Large intestine (tissue), 3 donors: ENCODE measurements around the gene TRMT44. TPM values are rescaled to one million over a fixed set of nuclear protein-coding genes. Genes with fewer than 3 reads are reported as not detected.
A peak's percentile ranks its signal among the peaks of the same experiment; 100 is the strongest.

ENCODE experiments used
- DNase-seq, 2 donors: peaks; one replicate each; pipeline versions ENCODE4 v3.0.0 to v3.0.0-alpha.2; 2013
- H3K27ac ChIP-seq: one replicate; pipeline ENCODE4 v1.5.1; 2013; ENCODE audit warnings: low read length
- H3K27me3 ChIP-seq: 2 replicates; pipeline ENCODE4 v1.6.1; 2013; ENCODE audit warnings: low read length; ENCODE audit not compliant: control insufficient read depth, insufficient read depth
- H3K36me3 ChIP-seq: 2 replicates; pipeline ENCODE4 v1.6.1; 2013; ENCODE audit warnings: low read length; ENCODE audit not compliant: control insufficient read depth, insufficient read depth
- H3K4me1 ChIP-seq: one replicate; pipeline ENCODE4 v1.6.1; 2013; ENCODE audit warnings: low read length; ENCODE audit not compliant: control insufficient read depth, insufficient read depth
- H3K4me3 ChIP-seq: one replicate; pipeline ENCODE4 v1.5.1; 2013; ENCODE audit warnings: low read length
- H3K9me3 ChIP-seq: one replicate; pipeline ENCODE4 v1.6.1; 2013; ENCODE audit warnings: mild to moderate bottlenecking, low read depth, low read length, moderate library complexity; ENCODE audit not compliant: control insufficient read depth
- WGBS: methylation state at CpG from one replicate; pipeline ENCODE4 v1.1.5; 2013; ENCODE audit warnings: low lambda C conversion rate; ENCODE audit not compliant: insufficient coverage; 5-methylcytosine and 5-hydroxymethylcytosine counted together
- polyA plus RNA-seq: library from polyadenylated mRNA; unstranded; fragments of 120-200 nt; gene quantifications from one replicate; pipeline ENCODE4 v1.2.1, GENCODE V29; 2013

Gene TRMT44
- polyA plus RNA-seq, 1 donor: 13.1 TPM

- Histone ChIP-seq H3K4me1 (no peaks in the 10 kb centered on the region), H3K9me3 (no peaks in the 10 kb centered on the region), H3K4me3 (no peak overlapping the region), H3K27me3 (no peaks in the 10 kb centered on the region), H3K27ac (no peak overlapping the region), H3K36me3 (no peaks in the 10 kb centered on the region)
- WGBS: no CpG with 5 or more reads among the region's 7 CpGs
- DNase-seq: no peak
Observed at GRCh38 chr4:8505229-8505628, 64.7 kb downstream of the TRMT44 start.

DNA sequence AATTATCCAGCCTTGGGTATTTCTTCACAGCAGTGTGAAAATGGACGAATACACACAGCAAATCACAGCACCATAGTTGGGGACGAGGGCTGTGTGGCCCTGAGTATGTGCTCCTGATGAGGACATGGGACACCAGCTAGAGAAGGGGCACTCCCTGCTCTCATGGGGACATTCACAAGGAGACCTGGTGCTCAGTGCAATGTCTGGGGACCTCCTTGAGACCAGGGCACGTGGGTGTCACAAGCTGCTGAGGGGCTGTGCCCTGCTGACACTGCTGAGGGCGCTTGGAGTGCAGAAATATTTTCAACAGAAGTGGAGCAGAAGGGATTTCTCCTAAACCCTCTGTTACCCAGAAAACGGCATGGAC is 65.4 kb downstream of the TRMT44 start:
- H3K4me3 ChIP-seq: no peak overlapping the region
- H3K4me1 ChIP-seq: no peaks in the 10 kb centered on the region
- WGBS: no CpG with 5 or more reads among the region's 5 CpGs
- no peaks in the 10 kb centered on the region for H3K27me3 ChIP-seq
- no peak for DNase-seq
- H3K36me3 ChIP-seq: no peaks in the 10 kb centered on the region
- no peak overlapping the region for H3K27ac ChIP-seq
- H3K9me3 ChIP-seq: no peaks in the 10 kb centered on the region

GRCh38 chr4:8506373-8507195 is 66.0 kb downstream of the TRMT44 start:
- H3K4me3 ChIP-seq: no peak overlapping the region
- H3K4me1 ChIP-seq: no peaks in the 10 kb centered on the region
- no peak overlapping the region for H3K27ac ChIP-seq
- no peaks in the 10 kb centered on the region for H3K27me3 ChIP-seq
- peak in 1 of 2 donors; percentile 13 for DNase-seq
- no peaks in the 10 kb centered on the region for H3K36me3 ChIP-seq
- WGBS: no CpG with 5 or more reads among the region's 21 CpGs
- no peaks in the 10 kb centered on the region for H3K9me3 ChIP-seq

- H3K36me3 ChIP-seq: no peaks in the 10 kb centered on the region
- no peaks in the 10 kb centered on the region for H3K9me3 ChIP-seq
- H3K27ac ChIP-seq: no peak overlapping the region
- DNase-seq: no peak
- no peaks in the 10 kb centered on the region for H3K27me3 ChIP-seq
- no CpG with 5 or more reads among the region's 13 CpGs for WGBS
- H3K4me3 ChIP-seq: no peak overlapping the region
- H3K4me1 ChIP-seq: no peaks in the 10 kb centered on the region
Observed at GRCh38 chr4:8507196-8507570, 66.6 kb downstream of the TRMT44 start.

- Histone ChIP-seq H3K4me1 (no peaks in the 10 kb centered on the region), H3K9me3 (no peaks in the 10 kb centered on the region), H3K36me3 (no peaks in the 10 kb centered on the region), H3K27ac (no peak overlapping the region), H3K27me3 (no peaks in the 10 kb centered on the region), H3K4me3 (no peak overlapping the region)
- WGBS: no CpG with 5 or more reads among the region's 9 CpGs
- DNase-seq: no peak
Observed at GRCh38 chr4:8507624-8508023, 67.0 kb downstream of the TRMT44 start.

DNA sequence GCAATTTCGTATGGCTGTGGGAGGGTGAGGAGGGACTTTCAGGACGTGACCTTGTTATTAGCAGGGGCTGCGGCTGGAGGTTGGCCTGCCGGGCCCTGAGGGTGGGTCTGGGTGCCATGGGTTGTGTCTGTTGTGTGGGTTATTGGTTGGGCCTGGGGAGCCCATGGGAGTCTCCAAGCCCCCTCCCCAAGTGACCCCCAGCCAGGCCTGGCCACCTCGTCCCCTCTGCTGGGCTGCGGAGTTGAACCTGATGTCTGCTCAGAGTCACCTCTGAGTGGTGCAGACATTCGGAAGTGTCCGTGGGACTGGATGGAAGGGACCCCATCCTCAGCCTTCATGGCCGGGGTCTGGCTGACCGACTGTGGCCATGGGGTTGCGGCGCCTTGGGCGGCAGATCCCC is 67.7 kb downstream of the TRMT44 start:
- DNase-seq: no peak
- Histone ChIP-seq H3K9me3 (no peaks in the 10 kb centered on the region), H3K36me3 (no peaks in the 10 kb centered on the region), H3K4me1 (no peaks in the 10 kb centered on the region), H3K27ac (no peak overlapping the region), H3K4me3 (no peak overlapping the region), H3K27me3 (no peaks in the 10 kb centered on the region)
- WGBS: no CpG with 5 or more reads among the region's 13 CpGs

GRCh38 chr4:8508740-8509139 is 68.2 kb downstream of the TRMT44 start:
- WGBS: no CpG with 5 or more reads among the region's 9 CpGs

GRCh38 chr4:8509311-8509950 is 68.9 kb downstream of the TRMT44 start:
- H3K27ac ChIP-seq: no peak overlapping the region
- no peak overlapping the region for H3K4me3 ChIP-seq
- no peaks in the 10 kb centered on the region for H3K4me1 ChIP-seq
- no peak for DNase-seq
- no peaks in the 10 kb centered on the region for H3K27me3 ChIP-seq
- whole genome bisulfite sequencing: no CpG with 5 or more reads among the region's 24 CpGs
- no peaks in the 10 kb centered on the region for H3K9me3 ChIP-seq
- H3K36me3 ChIP-seq: no peaks in the 10 kb centered on the region

More at GRCh38 chr4:8508740-8509139, 68.2 kb downstream of the TRMT44 start:
- Histone ChIP-seq H3K4me1 (no peaks in the 10 kb centered on the region), H3K9me3 (no peaks in the 10 kb centered on the region), H3K27me3 (no peaks in the 10 kb centered on the region), H3K27ac (no peak overlapping the region), H3K4me3 (no peak overlapping the region), H3K36me3 (no peaks in the 10 kb centered on the region)
- DNase-seq: no peak

GRCh38 chr4:8510191-8510590 is 69.6 kb downstream of the TRMT44 start:
- H3K36me3 ChIP-seq: no peaks in the 10 kb centered on the region
- H3K4me1 ChIP-seq: no peaks in the 10 kb centered on the region
- DNase-seq: no peak
- no peaks in the 10 kb centered on the region for H3K9me3 ChIP-seq
- H3K4me3 ChIP-seq: no peak overlapping the region
- WGBS: no CpG with 5 or more reads among the region's 12 CpGs
- no peaks in the 10 kb centered on the region for H3K27me3 ChIP-seq
- no peak overlapping the region for H3K27ac ChIP-seq

DNA sequence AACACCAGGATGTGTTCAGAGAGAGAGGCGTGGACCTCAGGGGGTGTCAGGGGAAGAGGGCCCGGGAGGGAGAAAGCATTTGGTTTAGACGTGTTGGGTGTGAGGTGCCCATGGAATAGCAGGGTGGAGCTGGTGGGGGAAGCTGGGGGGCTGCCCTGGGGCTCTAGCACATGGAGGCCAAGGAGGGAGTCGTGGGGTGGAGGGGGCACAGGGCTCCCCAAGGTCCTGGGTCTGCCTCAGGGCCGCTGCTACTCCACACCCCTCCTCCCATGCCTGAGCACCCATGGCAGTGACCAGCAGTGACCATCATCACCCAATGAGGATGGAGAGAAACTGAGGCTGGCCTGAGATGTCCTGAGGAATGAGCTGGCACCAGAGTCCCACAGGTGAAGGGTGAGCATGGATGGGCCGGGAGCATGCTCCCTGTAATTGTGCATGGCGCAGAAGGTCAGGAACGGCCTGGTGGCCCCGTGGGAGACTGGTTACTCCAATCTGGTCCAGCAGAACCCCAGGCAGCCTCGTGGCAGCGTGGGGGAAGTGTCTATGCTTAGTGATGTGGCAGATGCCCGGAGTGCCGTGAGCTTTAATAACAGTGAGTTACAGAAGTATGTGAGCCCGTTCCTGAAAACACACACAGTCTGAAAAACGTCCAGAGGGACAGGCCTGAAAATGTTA is 70.2 kb downstream of the TRMT44 start:
- no peaks in the 10 kb centered on the region for H3K4me1 ChIP-seq
- no peak for DNase-seq
- H3K4me3 ChIP-seq: no peak overlapping the region
- no CpG with 5 or more reads among the region's 15 CpGs for WGBS
- no peak overlapping the region for H3K27ac ChIP-seq
- H3K9me3 ChIP-seq: no peaks in the 10 kb centered on the region
- no peaks in the 10 kb centered on the region for H3K36me3 ChIP-seq
- no peaks in the 10 kb centered on the region for H3K27me3 ChIP-seq
